Vagina (tissue), 2 donors: ENCODE measurements around the gene OR6C74. TPM values are rescaled to one million over a fixed set of nuclear protein-coding genes. Genes with fewer than 3 reads are reported as not detected.

ENCODE experiments used
- DNase-seq, 2 donors: peaks; one replicate each; pipeline ENCODE4 v3.0.0-alpha.2; 2017; ENCODE audit errors: extremely low spot score in 2 of 2
- H3K27ac ChIP-seq: fragments of 200-600 bp; sonication (generic); one replicate; pipeline ENCODE4 v1.5.1; 2019
- H3K27me3 ChIP-seq: fragments of 200-600 bp; sonication (generic); one replicate; pipeline ENCODE4 v1.5.1; 2019
- H3K36me3 ChIP-seq, 2 donors: fragments of 200-600 bp; sonication (generic); one replicate each; pipeline ENCODE4 v1.5.1; 2017 to 2019
- H3K4me1 ChIP-seq: fragments of 200-600 bp; sonication (generic); one replicate; pipeline ENCODE4 v1.5.1; 2019
- H3K4me3 ChIP-seq, 2 donors: fragments of 200-600 bp; sonication (generic); 1 replicate in 1 of 2; 2 replicates in 1 of 2; pipeline ENCODE4 v1.5.1; 2016 to 2019
- H3K9me3 ChIP-seq: fragments of 200-600 bp; sonication (generic); one replicate; pipeline ENCODE4 v1.5.1; 2019
- POLR2A ChIP-seq, 2 donors: fragments of 450-650 bp; IDR thresholded peaks; one replicate each; pipeline ENCODE4 v1.6.1; 2017; ENCODE audit warnings: antibody characterized with exemption in 2 of 2, mild to moderate bottlenecking in 2 of 2, moderate library complexity in 2 of 2
- POLR2AphosphoS5 ChIP-seq, 2 donors: sonication (generic); formaldehyde crosslinking; IDR thresholded peaks; one replicate each; pipeline ENCODE4 v1.9.0; 2017; ENCODE audit warnings: antibody characterized with exemption in 2 of 2, mild to moderate bottlenecking in 2 of 2, low read depth in 1 of 2; ENCODE audit not compliant: insufficient read depth in 1 of 2
- intact Hi-C: fragments of 100-400 bp; cut with DNase I; formaldehyde crosslinking; loops from one replicate; pipeline ENCODE4 v1.15.1; 2023
- total RNA-seq: library from RNA; depleted of rRNA; stranded (reverse); fragments of >200 nt; gene quantifications from one replicate; pipeline ENCODE4 v1.2.3, GENCODE V29; 2016
- TF ChIP-seq, protein P1 (sequence below), 3 experiments: fragments of 450-650 bp in 2 of 3; fragments of 200-600 bp in 1 of 3; sonication (generic) in 1 of 3; IDR thresholded peaks; one replicate each; pipeline ENCODE4 v1.5.1; 2017 to 2019; ENCODE audit warnings: antibody characterized with exemption in 3 of 3, mild to moderate bottlenecking in 2 of 3, moderate library complexity in 2 of 3

OR6C74 gene
- total RNA-seq, 1 donor from 2014 or later: not detected

DNA sequence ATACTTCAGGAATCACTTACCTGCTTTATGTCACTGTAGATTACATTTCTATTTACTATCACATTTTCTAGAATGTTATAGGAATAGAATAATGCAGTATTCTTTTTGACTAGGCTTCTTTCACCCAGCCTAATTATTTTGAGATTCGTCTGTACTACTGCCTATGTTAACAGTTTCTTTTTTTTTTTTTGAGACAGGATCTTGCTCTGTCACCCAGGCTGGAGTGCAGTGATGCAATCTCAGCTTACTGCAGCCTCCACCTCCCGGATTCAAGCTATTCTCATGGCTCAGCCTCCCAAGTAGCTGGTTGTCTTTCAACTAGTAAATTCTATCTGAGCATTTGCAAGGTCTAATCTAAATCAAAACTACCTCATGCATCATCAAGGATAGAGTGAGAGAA, 45.6 kb downstream of the OR6C74 start:
- Histone ChIP-seq H3K4me1 (no peaks in the 10 kb centered on the region), H3K4me3 (no peak overlapping the region), H3K9me3 (no peaks in the 10 kb centered on the region), H3K27ac (no peak overlapping the region), H3K27me3 (no peaks in the 10 kb centered on the region), H3K36me3 (no peaks in the 10 kb centered on the region)
- intact Hi-C loops: no loop called here
- TF ChIP-seq POLR2AphosphoS5 (IDR thresholded peaks at IDR 0.05; ENCODE audit: insufficient read depth in 1 of 2, low read depth in 1 of 2): no peak
- no peak for TF ChIP-seq POLR2A (IDR thresholded peaks at IDR 0.05)
- TF ChIP-seq, protein P1, sequence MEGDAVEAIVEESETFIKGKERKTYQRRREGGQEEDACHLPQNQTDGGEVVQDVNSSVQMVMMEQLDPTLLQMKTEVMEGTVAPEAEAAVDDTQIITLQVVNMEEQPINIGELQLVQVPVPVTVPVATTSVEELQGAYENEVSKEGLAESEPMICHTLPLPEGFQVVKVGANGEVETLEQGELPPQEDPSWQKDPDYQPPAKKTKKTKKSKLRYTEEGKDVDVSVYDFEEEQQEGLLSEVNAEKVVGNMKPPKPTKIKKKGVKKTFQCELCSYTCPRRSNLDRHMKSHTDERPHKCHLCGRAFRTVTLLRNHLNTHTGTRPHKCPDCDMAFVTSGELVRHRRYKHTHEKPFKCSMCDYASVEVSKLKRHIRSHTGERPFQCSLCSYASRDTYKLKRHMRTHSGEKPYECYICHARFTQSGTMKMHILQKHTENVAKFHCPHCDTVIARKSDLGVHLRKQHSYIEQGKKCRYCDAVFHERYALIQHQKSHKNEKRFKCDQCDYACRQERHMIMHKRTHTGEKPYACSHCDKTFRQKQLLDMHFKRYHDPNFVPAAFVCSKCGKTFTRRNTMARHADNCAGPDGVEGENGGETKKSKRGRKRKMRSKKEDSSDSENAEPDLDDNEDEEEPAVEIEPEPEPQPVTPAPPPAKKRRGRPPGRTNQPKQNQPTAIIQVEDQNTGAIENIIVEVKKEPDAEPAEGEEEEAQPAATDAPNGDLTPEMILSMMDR (IDR thresholded peaks at IDR 0.05): no peak
- DNase-seq: no peak

Other genes with a start within 250 kb of the OR6C74 start
- gene NEUROD4, start 224.6 kb upstream of the OR6C74 start, total RNA-seq: not detected
- not detected for gene OR9K2, start 118.2 kb upstream of the OR6C74 start, total RNA-seq
- not detected for gene OR10A7, start 23.6 kb upstream of the OR6C74 start, total RNA-seq
- gene OR6C6, start 52.0 kb downstream of the OR6C74 start, total RNA-seq: not detected
- not detected for gene OR6C1, start 69.7 kb downstream of the OR6C74 start, total RNA-seq
- gene OR6C3, start 86.1 kb downstream of the OR6C74 start, total RNA-seq: not detected
- gene OR6C75, start 118.4 kb downstream of the OR6C74 start, total RNA-seq: not detected
- not detected for gene OR6C65, start 155.9 kb downstream of the OR6C74 start, total RNA-seq
- gene OR6C76, start 181.6 kb downstream of the OR6C74 start, total RNA-seq: not detected
- not detected for gene OR6C2, start 199.5 kb downstream of the OR6C74 start, total RNA-seq
- not detected for gene OR6C70, start 225.5 kb downstream of the OR6C74 start, total RNA-seq
- not detected for gene OR6C68, start 247.8 kb downstream of the OR6C74 start, total RNA-seq